Mammary epithelial cell (primary cell): ENCODE data around the gene BTBD7.

Experiments used
- CTCF ChIP-seq, 2 donors: IDR thresholded peaks in 1 of 2; conservative IDR thresholded peaks in 1 of 2; 2 replicates each; pipeline ENCODE4 v1.5.1; 2011 to 2012; ENCODE audit warnings: inconsistent platforms in 2 of 2, low read length in 2 of 2, mild to moderate bottlenecking in 2 of 2, control low read depth in 1 of 2, low read depth in 1 of 2; ENCODE audit not compliant: insufficient read depth in 1 of 2; ENCODE audit errors: extremely low read depth in 1 of 2
- EZH2 ChIP-seq: IDR thresholded peaks from 2 replicates; pipeline ENCODE4 v1.6.1; 2012; ENCODE audit warnings: low read length, inconsistent platforms, borderline replicate concordance

- TF ChIP-seq CTCF (conservative IDR thresholded peaks at IDR 0.05 in 1 of 2, IDR thresholded peaks at IDR 0.05 in 1 of 2; ENCODE audit: extremely low read depth in 1 of 2, insufficient read depth in 1 of 2, low read depth in 1 of 2, low read length in 2 of 2) = no peak
- TF ChIP-seq EZH2 = no peak
These were observed 48.8 kb upstream of the BTBD7 start for GRCh38 chr14:93381644-93382043.
